Vagina (tissue), 2 donors: ENCODE results near the gene GFOD1.

Experiments used
- CTCF ChIP-seq, 3 experiments: fragments of 450-650 bp in 2 of 3; fragments of 200-600 bp in 1 of 3; sonication (generic) in 1 of 3; IDR thresholded peaks; one replicate each; pipeline ENCODE4 v1.5.1; 2017 to 2019; ENCODE audit warnings: antibody characterized with exemption in 3 of 3, mild to moderate bottlenecking in 2 of 3, moderate library complexity in 2 of 3
- POLR2A ChIP-seq, 2 donors: fragments of 450-650 bp; IDR thresholded peaks; one replicate each; pipeline ENCODE4 v1.6.1; 2017; ENCODE audit warnings: antibody characterized with exemption in 2 of 2, mild to moderate bottlenecking in 2 of 2, moderate library complexity in 2 of 2

- TF ChIP-seq CTCF (IDR thresholded peaks at IDR 0.05) (no peak), POLR2A (IDR thresholded peaks at IDR 0.05) (no peak)
Measured at GRCh38 chr6:13418844-13419243, 68.6 kb downstream of the GFOD1 start.
